ENCODE results near the gene SP100.
"Not testable (repeated sequence)": the region's sequence is repeated elsewhere in the genome, so short reads cannot be mapped to it uniquely, and the experiment has no call there.

SP100 gene

GRCh38 chr2:230416061-230416721 lies at the start of gene SP100:
TSS of gene SP100 (plus strand) at chr2:230416201. CDS start at chr2:230416297, 96 bp downstream.
- DNase-seq: no peak

GRCh38 chr2:230382108-230382507 lies 33.9 kb upstream of the SP100 start:
- DNase-seq: no peak

GRCh38 chr2:230383453-230383852 lies 32.5 kb upstream of the SP100 start:
- no peak for DNase-seq

- DNase-seq: no peak
Measured at GRCh38 chr2:230384986-230385385, 31.0 kb upstream of the SP100 start.

GRCh38 chr2:230394301-230394700 lies 21.7 kb upstream of the SP100 start:
- no peak for DNase-seq

GRCh38 chr2:230398698-230399097 lies 17.3 kb upstream of the SP100 start:
- not testable (repeated sequence) for DNase-seq

- no peak for DNase-seq
Measured at GRCh38 chr2:230400041-230400440, 16.0 kb upstream of the SP100 start.

- no peak for DNase-seq
Measured at GRCh38 chr2:230400454-230400853, 15.5 kb upstream of the SP100 start.

GRCh38 chr2:230401026-230401425 lies 15.0 kb upstream of the SP100 start:
- not testable (repeated sequence) for DNase-seq

- no peak for DNase-seq
Measured at GRCh38 chr2:230403746-230404145, 12.3 kb upstream of the SP100 start.

- DNase-seq: no peak
Measured at GRCh38 chr2:230405824-230406223, 10.2 kb upstream of the SP100 start.

- DNase-seq: no peak
Measured at GRCh38 chr2:230408244-230408842, 7.7 kb upstream of the SP100 start.

- DNase-seq: not testable (repeated sequence)
Measured at GRCh38 chr2:230409316-230409715, 6.7 kb upstream of the SP100 start.

- DNase-seq: no peak
Measured at GRCh38 chr2:230410263-230410662, 5.7 kb upstream of the SP100 start.

GRCh38 chr2:230410861-230411569 lies 5.0 kb upstream of the SP100 start:
- no peak for DNase-seq

GRCh38 chr2:230411570-230412370 lies 4.2 kb upstream of the SP100 start:
- no peak for DNase-seq

GRCh38 chr2:230412371-230412711 lies 3.7 kb upstream of the SP100 start:
- no peak for DNase-seq

- DNase-seq: no peak
Measured at GRCh38 chr2:230412846-230413245, 3.2 kb upstream of the SP100 start.

GRCh38 chr2:230413479-230413878 lies 2.5 kb upstream of the SP100 start:
- no peak for DNase-seq

- no peak for DNase-seq
Measured at GRCh38 chr2:230414302-230414701, 1.7 kb upstream of the SP100 start.

GRCh38 chr2:230417436-230417835 lies 1.4 kb downstream of the SP100 start:
- DNase-seq: no peak

GRCh38 chr2:230418341-230419016 lies 2.5 kb downstream of the SP100 start:
- DNase-seq: no peak

GRCh38 chr2:230419181-230419580 lies 3.2 kb downstream of the SP100 start:
- DNase-seq: no peak

Data from NCI-H2081 treated with DMSO at 0.1 percent for 48 hours (cell line).